ENCODE measurements around the gene PRPF31. TPM values are rescaled to one million over a fixed set of nuclear protein-coding genes. Genes with fewer than 3 reads are reported as not detected.
"Not testable (repeated sequence)": the region's sequence is repeated elsewhere in the genome, so short reads cannot be mapped to it uniquely, and the experiment has no call there.

The PRPF31 gene
- total RNA-seq, 2 donors from 2014 or later, result 39.5 to 65.6 TPM

- no peaks in the 10 kb centered on the region for H3K36me3 ChIP-seq
- H3K4me3 ChIP-seq, result peak overlapping the region; percentile 10
- TF ChIP-seq CTCF (IDR thresholded peaks at IDR 0.05), result no peak
- no peak for DNase-seq
- peak overlapping the region; percentile 8 for H3K27ac ChIP-seq
- H3K9ac ChIP-seq (ENCODE audit: low read depth in 2 of 2, low read length in 2 of 2), result peak overlapping the region; percentile 35 to 57
- no peaks in the 10 kb centered on the region for H3K4me1 ChIP-seq
- H3K9me3 ChIP-seq, result no peaks in the 10 kb centered on the region
- intact Hi-C loops (cut with DNase I), result no loop called here
- no peaks in the 10 kb centered on the region for H3K27me3 ChIP-seq
Observed at GRCh38 chr19:54096617-54097106, 18.9 kb upstream of the PRPF31 start.

GRCh38 chr19:54099190-54099902 lies 16.2 kb upstream of the PRPF31 start:
- Histone ChIP-seq H3K4me1 (no peaks in the 10 kb centered on the region), H3K9me3 (no peaks in the 10 kb centered on the region), H3K36me3 (no peaks in the 10 kb centered on the region), H3K27ac (no peak overlapping the region), H3K27me3 (no peaks in the 10 kb centered on the region), H3K9ac (ENCODE audit: low read depth in 2 of 2, low read length in 2 of 2) (no peak overlapping the region), H3K4me3 (no peak overlapping the region)
- intact Hi-C loops (cut with DNase I), result no loop called here
- no peak for DNase-seq
- no peak for TF ChIP-seq CTCF (IDR thresholded peaks at IDR 0.05)

- intact Hi-C loops (cut with DNase I); H3K27ac ChIP-seq; H3K36me3 ChIP-seq; H3K9ac ChIP-seq (ENCODE audit: low read depth in 2 of 2, low read length in 2 of 2); DNase-seq; H3K4me1 ChIP-seq; H3K27me3 ChIP-seq; H3K9me3 ChIP-seq; H3K4me3 ChIP-seq: not testable (repeated sequence)
Observed at GRCh38 chr19:54099903-54100255, 15.7 kb upstream of the PRPF31 start.

GRCh38 chr19:54100561-54100960 lies 15.0 kb upstream of the PRPF31 start, which contains the start of gene OSCAR:
Gene OSCAR, minus strand, starts transcription at chr19:54100803. Its CDS starts 11 bp downstream, at chr19:54100792.
- DNase-seq, result no peak
- Histone ChIP-seq H3K27ac (no peak within 1 kb of the TSS), H3K36me3 (no peaks in the 10 kb centered on the region), H3K9ac (ENCODE audit: low read depth in 2 of 2, low read length in 2 of 2) (no peak within 1 kb of the TSS), H3K4me1 (no peaks in the 10 kb centered on the region), H3K4me3 (no peak within 1 kb of the TSS), H3K9me3 (no peaks in the 10 kb centered on the region), H3K27me3 (no peaks in the 10 kb centered on the region)
- intact Hi-C loops (cut with DNase I), result no loop called here
- no peak for TF ChIP-seq CTCF (IDR thresholded peaks at IDR 0.05)

- peak; percentile 97 for DNase-seq
- H3K9ac ChIP-seq (ENCODE audit: low read depth in 2 of 2, low read length in 2 of 2), result peak within 1 kb of the TSS; percentile 91 to 96
- peak within 1 kb of the TSS; percentile 50 for H3K27ac ChIP-seq
- H3K9me3 ChIP-seq, result no peaks in the 10 kb centered on the region
- intact Hi-C loops (cut with DNase I), result no loop called here
- H3K36me3 ChIP-seq, result no peaks in the 10 kb centered on the region
- H3K4me3 ChIP-seq, result peak within 1 kb of the TSS; percentile 95
- no peaks in the 10 kb centered on the region for H3K27me3 ChIP-seq
- no peak for TF ChIP-seq CTCF (IDR thresholded peaks at IDR 0.05)
- H3K4me1 ChIP-seq, result no peaks in the 10 kb centered on the region
Observed at GRCh38 chr19:54102421-54103169, 13.0 kb upstream of the PRPF31 start, which contains the start of gene NDUFA3. Gene NDUFA3, plus strand, starts transcription at chr19:54102855. Its CDS starts 24 bp downstream, at chr19:54102879.
